Astrocyte (in vitro differentiated cells and primary cell): ENCODE results near the gene MINDY3.

Experiments
- CTCF ChIP-seq: IDR thresholded peaks from 2 replicates; pipeline ENCODE4 v1.5.1; 2011; ENCODE audit warnings: low read depth, mild to moderate bottlenecking, inconsistent platforms, low read length, moderate library complexity; ENCODE audit not compliant: insufficient read depth
- EZH2 ChIP-seq: IDR thresholded peaks from 2 replicates; pipeline ENCODE4 v1.6.1; 2012; ENCODE audit warnings: mild to moderate bottlenecking, low read length, inconsistent platforms; ENCODE audit not compliant: insufficient read depth

- TF ChIP-seq CTCF = no peak
- no peak for TF ChIP-seq EZH2
Measured at GRCh38 chr10:15829495-15829894, 30.8 kb downstream of the MINDY3 start.
